ENCODE measurements around the gene SGCG.

GRCh38 chr13:23183292-23183691, 2.5 kb downstream of the SGCG start:
- no peak for TF ChIP-seq CTCF (IDR thresholded peaks at IDR 0.05)
- no peak for TF ChIP-seq POLR2A (IDR thresholded peaks at IDR 0.05)

All from breast epithelium (tissue), 3 donors.